ENCODE results near the gene TBC1D16.

GRCh38 chr17:79968116-79968515 is 67.6 kb downstream of the TBC1D16 start:
- TF ChIP-seq CTCF (conservative IDR thresholded peaks at IDR 0.05; ENCODE audit: low read length) = no peak
- TF ChIP-seq EZH2phosphoT487 (IDR thresholded peaks at IDR 0.05; ENCODE audit: borderline replicate concordance) = no peak

Measured in Loucy (cell line).